ENCODE results near the gene MEGF6.

- TF ChIP-seq CTCF (IDR thresholded peaks at IDR 0.05; ENCODE audit: low read depth, low read length), result no peak
- no peak for TF ChIP-seq EZH2phosphoT487 (IDR thresholded peaks at IDR 0.05; ENCODE audit: low read depth)
These were observed 14.7 kb upstream of the MEGF6 start for GRCh38 chr1:3626025-3626424.

Measured in OCI-LY3 (cell line).